ENCODE measurements around the gene TNIK.

DNA sequence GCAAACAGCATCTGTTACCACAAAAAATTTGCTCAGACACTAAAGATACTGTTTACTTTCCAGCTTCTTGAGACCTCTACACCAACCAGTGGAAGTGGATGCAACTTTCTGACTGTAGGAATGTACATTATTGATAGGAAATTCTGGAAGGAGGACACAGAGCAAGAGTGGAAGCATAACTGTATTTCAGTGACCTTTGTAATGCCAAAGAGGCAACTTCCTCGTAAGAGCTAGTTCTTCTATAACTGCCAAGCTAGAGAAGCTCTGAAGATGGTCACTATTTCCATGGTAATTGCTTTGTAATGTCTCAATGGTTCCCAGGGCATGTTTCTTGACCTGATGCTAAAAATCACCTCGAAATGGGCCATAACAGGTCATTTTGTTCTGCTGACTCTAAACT, 337.3 kb downstream of the TNIK start:
- no peak for TF ChIP-seq CTCF (IDR thresholded peaks at IDR 0.05)
- no peak for TF ChIP-seq POLR2A (IDR thresholded peaks at IDR 0.05)
- TF ChIP-seq POLR2AphosphoS5 (IDR thresholded peaks at IDR 0.05), result no peak
- no peak for TF ChIP-seq EP300 (IDR thresholded peaks at IDR 0.05)

All from stomach (tissue), 4 donors.